ENCODE measurements around the gene GPR137B. TPM values are rescaled to one million over a fixed set of nuclear protein-coding genes. Genes with fewer than 3 reads are reported as not detected.

The GPR137B gene
- total RNA-seq, 6 experiments from 2014 or later = 4.3 to 22.2 (median 7.6) TPM

- intact Hi-C loops (cut with DNase I) = no loop called here
- TF ChIP-seq POLR2A (IDR thresholded peaks at IDR 0.05) = no peak
- TF ChIP-seq, protein P1, sequence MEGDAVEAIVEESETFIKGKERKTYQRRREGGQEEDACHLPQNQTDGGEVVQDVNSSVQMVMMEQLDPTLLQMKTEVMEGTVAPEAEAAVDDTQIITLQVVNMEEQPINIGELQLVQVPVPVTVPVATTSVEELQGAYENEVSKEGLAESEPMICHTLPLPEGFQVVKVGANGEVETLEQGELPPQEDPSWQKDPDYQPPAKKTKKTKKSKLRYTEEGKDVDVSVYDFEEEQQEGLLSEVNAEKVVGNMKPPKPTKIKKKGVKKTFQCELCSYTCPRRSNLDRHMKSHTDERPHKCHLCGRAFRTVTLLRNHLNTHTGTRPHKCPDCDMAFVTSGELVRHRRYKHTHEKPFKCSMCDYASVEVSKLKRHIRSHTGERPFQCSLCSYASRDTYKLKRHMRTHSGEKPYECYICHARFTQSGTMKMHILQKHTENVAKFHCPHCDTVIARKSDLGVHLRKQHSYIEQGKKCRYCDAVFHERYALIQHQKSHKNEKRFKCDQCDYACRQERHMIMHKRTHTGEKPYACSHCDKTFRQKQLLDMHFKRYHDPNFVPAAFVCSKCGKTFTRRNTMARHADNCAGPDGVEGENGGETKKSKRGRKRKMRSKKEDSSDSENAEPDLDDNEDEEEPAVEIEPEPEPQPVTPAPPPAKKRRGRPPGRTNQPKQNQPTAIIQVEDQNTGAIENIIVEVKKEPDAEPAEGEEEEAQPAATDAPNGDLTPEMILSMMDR (IDR thresholded peaks at IDR 0.05) = no peak
- H3K27me3 ChIP-seq = no peaks in the 10 kb centered on the region
- DNase-seq (no peak), ATAC-seq (no peak)
- H3K36me3 ChIP-seq = no peaks in the 10 kb centered on the region
- H3K9me3 ChIP-seq = no peaks in the 10 kb centered on the region
- H3K4me1 ChIP-seq = peaks cover 0 to 8% (median 4%) of the 10 kb centered on the region in 4 donors
- 90% methylated on average over 3 of the region's 5 CpGs for WGBS (ENCODE audit: insufficient coverage, low coverage, low lambda C conversion rate, missing lambda C conversion rate)
- no peak overlapping the region for H3K27ac ChIP-seq
- H3K4me3 ChIP-seq = no peak overlapping the region
Observed at GRCh38 chr1:236150986-236151385, 8.6 kb downstream of the GPR137B start.

GRCh38 chr1:236151739-236152424, 9.5 kb downstream of the GPR137B start:
- no peaks in the 10 kb centered on the region for H3K27me3 ChIP-seq
- no peak overlapping the region for H3K4me3 ChIP-seq
- no peak for ATAC-seq
- DNase-seq = no peak
- H3K27ac ChIP-seq = no peak overlapping the region
- intact Hi-C loops (cut with DNase I) = no loop called here
- H3K4me1 ChIP-seq = peaks cover 0 to 8% (median 4%) of the 10 kb centered on the region in 4 donors
- H3K36me3 ChIP-seq = no peaks in the 10 kb centered on the region
- no peak for TF ChIP-seq POLR2A (IDR thresholded peaks at IDR 0.05)
- WGBS (ENCODE audit: insufficient coverage, low coverage, low lambda C conversion rate, missing lambda C conversion rate) = 72% methylated on average over 9 of the region's 12 CpGs
- no peaks in the 10 kb centered on the region for H3K9me3 ChIP-seq

DNA sequence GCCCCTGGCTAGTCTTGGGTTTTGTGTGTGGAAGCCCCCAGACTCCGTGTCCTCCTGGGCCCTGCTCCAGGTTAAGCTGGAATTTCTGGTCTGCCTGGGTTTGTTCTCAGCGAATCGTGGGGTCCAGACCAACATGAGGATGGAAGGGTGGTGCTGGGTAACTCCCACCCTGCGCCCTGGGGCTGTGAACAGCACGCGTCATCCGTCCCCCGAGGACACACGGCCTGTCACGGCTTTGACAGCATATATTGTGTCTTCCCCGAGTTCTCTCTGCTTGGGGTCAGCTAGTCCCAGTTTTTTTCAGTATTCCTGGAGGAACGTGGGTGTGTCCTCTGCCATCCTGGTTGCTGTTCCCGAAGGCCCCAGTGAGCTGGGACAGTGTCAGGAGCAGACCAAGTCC, 11.8 kb downstream of the GPR137B start:
- 67% methylated on average over 3 of the region's 13 CpGs for WGBS (ENCODE audit: insufficient coverage, low coverage, low lambda C conversion rate, missing lambda C conversion rate)
- DNase-seq = no peak
- Histone ChIP-seq H3K27me3 (no peaks in the 10 kb centered on the region), H3K27ac (no peak overlapping the region), H3K36me3 (no peaks in the 10 kb centered on the region), H3K4me3 (no peak overlapping the region), H3K9me3 (no peaks in the 10 kb centered on the region), H3K4me1 (peaks cover 0 to 7% (median 2%) of the 10 kb centered on the region in 4 donors)
- ATAC-seq = no peak
- intact Hi-C loops (cut with DNase I) = no loop called here
- TF ChIP-seq, protein P1 (IDR thresholded peaks at IDR 0.05) = no peak
- TF ChIP-seq POLR2A (IDR thresholded peaks at IDR 0.05) = no peak

DNA sequence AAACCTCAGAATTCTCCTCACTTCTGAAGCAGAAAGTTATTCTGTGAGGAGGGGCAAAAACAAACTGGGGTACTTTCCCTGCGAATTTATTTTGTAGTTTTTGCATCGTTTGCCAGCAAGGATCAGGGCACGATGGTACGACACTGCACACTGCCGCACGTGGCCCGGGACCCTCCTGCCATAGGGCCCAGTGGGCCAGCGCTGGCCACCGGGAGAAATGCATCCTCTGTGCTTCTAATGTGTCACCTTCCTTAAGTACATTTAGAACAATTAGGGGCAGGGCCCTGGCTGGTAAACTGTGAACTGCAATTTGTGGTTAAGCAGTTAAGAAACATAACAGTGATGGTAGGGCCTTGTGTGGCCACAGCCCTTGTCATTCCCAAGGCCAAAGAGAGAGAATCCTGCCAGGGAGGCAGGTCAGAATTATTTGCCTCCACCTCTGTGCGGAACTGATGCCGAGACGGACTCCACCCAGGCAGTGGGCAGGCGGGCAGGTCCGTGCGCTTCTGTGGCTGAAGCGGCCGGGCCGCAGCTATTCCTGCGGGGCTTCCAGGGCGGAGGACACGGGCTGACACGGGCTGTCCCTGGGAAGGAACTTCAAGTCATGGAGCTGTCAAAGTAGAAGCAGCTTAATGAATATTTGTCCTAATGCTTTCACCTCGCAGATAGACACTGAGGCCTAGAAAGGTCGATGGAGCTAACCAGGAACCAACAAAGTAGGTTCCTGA, 12.5 kb downstream of the GPR137B start:
- H3K36me3 ChIP-seq = no peaks in the 10 kb centered on the region
- 79% methylated on average over 9 of the region's 24 CpGs for WGBS (ENCODE audit: insufficient coverage, low coverage, low lambda C conversion rate, missing lambda C conversion rate)
- H3K9me3 ChIP-seq = no peaks in the 10 kb centered on the region
- no peak for DNase-seq
- no peak overlapping the region for H3K4me3 ChIP-seq
- intact Hi-C loops (cut with DNase I) = no loop called here
- H3K27ac ChIP-seq = no peak overlapping the region
- H3K27me3 ChIP-seq = no peaks in the 10 kb centered on the region
- TF ChIP-seq, protein P1 (IDR thresholded peaks at IDR 0.05) = no peak
- TF ChIP-seq POLR2A (IDR thresholded peaks at IDR 0.05) = no peak
- no peak for ATAC-seq
- H3K4me1 ChIP-seq = no peaks in the 10 kb centered on the region

DNA sequence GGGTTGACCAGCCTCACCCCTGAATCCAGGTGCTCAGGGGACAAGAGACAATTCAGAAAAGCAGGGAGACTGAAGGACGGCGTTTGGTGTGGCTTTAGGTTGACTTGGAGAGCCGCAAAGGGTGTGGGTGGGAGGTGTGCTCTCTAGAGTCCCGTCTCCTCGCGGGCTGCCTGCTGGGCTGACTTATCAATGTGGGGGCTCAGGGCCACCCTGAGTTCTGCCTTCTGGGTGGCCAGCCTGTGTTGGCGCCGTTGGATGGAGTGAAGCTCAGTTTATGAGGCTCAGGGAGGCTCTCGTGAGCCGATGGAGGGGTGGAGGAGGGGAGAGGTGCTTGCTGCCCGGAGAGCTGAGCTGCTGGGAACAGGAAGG, 13.0 kb downstream of the GPR137B start:
- intact Hi-C loops (cut with DNase I) = no loop called here
- Histone ChIP-seq H3K27ac (no peak overlapping the region), H3K4me1 (no peaks in the 10 kb centered on the region), H3K27me3 (no peaks in the 10 kb centered on the region), H3K36me3 (no peaks in the 10 kb centered on the region), H3K4me3 (no peak overlapping the region), H3K9me3 (no peaks in the 10 kb centered on the region)
- TF ChIP-seq, protein P1 (IDR thresholded peaks at IDR 0.05) = no peak
- TF ChIP-seq POLR2A (IDR thresholded peaks at IDR 0.05) = no peak
- ATAC-seq = no peak
- WGBS (ENCODE audit: insufficient coverage, low coverage, low lambda C conversion rate, missing lambda C conversion rate) = 80% methylated on average over 2 of the region's 11 CpGs
- DNase-seq = no peak

Data from right lobe of liver (tissue), 6 donors.